Measurements from ENCODE around the gene BPIFB1. TPM values are rescaled to one million over a fixed set of nuclear protein-coding genes. Genes with fewer than 3 reads are reported as not detected.

Gene BPIFB1
- total RNA-seq, 1 experiment from 2014 or later, result not detected

- CTCF ChIA-PET, result interaction anchor here (0.6 to 1.8 kb wide), 3 partner anchors 11 to 484 kb away, joined by 4 to 12 read pairs (median 5); no protein-coding TSS in a partner anchor
- intact Hi-C loops (cut with micrococcal nuclease), result no loop called here
- no peaks in the 10 kb centered on the region for H3K36me3 Mint-ChIP-seq (ENCODE audit: insufficient read depth, unreplicated experiment)
- H3K4me1 Mint-ChIP-seq (ENCODE audit: insufficient read depth, unreplicated experiment), result no peaks in the 10 kb centered on the region
- no peaks in the 10 kb centered on the region for H3K9me3 Mint-ChIP-seq (ENCODE audit: unreplicated experiment)
- BruUV-seq (replicated peaks), result no TSS peak
- TF ChIP-seq, protein P1, sequence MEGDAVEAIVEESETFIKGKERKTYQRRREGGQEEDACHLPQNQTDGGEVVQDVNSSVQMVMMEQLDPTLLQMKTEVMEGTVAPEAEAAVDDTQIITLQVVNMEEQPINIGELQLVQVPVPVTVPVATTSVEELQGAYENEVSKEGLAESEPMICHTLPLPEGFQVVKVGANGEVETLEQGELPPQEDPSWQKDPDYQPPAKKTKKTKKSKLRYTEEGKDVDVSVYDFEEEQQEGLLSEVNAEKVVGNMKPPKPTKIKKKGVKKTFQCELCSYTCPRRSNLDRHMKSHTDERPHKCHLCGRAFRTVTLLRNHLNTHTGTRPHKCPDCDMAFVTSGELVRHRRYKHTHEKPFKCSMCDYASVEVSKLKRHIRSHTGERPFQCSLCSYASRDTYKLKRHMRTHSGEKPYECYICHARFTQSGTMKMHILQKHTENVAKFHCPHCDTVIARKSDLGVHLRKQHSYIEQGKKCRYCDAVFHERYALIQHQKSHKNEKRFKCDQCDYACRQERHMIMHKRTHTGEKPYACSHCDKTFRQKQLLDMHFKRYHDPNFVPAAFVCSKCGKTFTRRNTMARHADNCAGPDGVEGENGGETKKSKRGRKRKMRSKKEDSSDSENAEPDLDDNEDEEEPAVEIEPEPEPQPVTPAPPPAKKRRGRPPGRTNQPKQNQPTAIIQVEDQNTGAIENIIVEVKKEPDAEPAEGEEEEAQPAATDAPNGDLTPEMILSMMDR (IDR thresholded peaks at IDR 0.05; ENCODE audit: unreplicated experiment), result no peak
- POLR2A ChIA-PET, result interaction anchor here (0.5 kb wide), 1 partner anchor 12 kb away, joined by 4 read pairs; no protein-coding TSS in a partner anchor
- H3K27ac Mint-ChIP-seq (ENCODE audit: low read depth, unreplicated experiment), result no peak overlapping the region
- no peaks in the 10 kb centered on the region for H3K27me3 Mint-ChIP-seq (ENCODE audit: insufficient read depth, unreplicated experiment)
- H3K4me3 Mint-ChIP-seq (ENCODE audit: unreplicated experiment), result no peak overlapping the region
- no peak for DNase-seq (ENCODE audit: unreplicated experiment)
Observed at GRCh38 chr20:33310327-33310899, 27.4 kb downstream of the BPIFB1 start.

GRCh38 chr20:33311011-33311410, 28.0 kb downstream of the BPIFB1 start:
- CTCF ChIA-PET, result interaction anchor here (0.6 to 1.8 kb wide), 2 partner anchors 11 to 483 kb away, joined by 5 to 12 read pairs; no protein-coding TSS in a partner anchor
- Mint-ChIP-seq H3K27ac (ENCODE audit: low read depth, unreplicated experiment) (no peak overlapping the region), H3K27me3 (ENCODE audit: insufficient read depth, unreplicated experiment) (no peaks in the 10 kb centered on the region), H3K36me3 (ENCODE audit: insufficient read depth, unreplicated experiment) (no peaks in the 10 kb centered on the region), H3K4me1 (ENCODE audit: insufficient read depth, unreplicated experiment) (no peaks in the 10 kb centered on the region), H3K9me3 (ENCODE audit: unreplicated experiment) (no peaks in the 10 kb centered on the region), H3K4me3 (ENCODE audit: unreplicated experiment) (no peak overlapping the region)
- intact Hi-C loops (cut with micrococcal nuclease), result no loop called here
- TF ChIP-seq, protein P1 (IDR thresholded peaks at IDR 0.05; ENCODE audit: unreplicated experiment), result no peak
- POLR2A ChIA-PET, result interaction anchor here (0.5 to 0.7 kb wide), 2 partner anchors 11 to 109 kb away, joined by 3 to 4 read pairs; no protein-coding TSS in a partner anchor
- no TSS peak for BruUV-seq (replicated peaks)
- DNase-seq (ENCODE audit: unreplicated experiment), result no peak

GRCh38 chr20:33311996-33312395, 29.0 kb downstream of the BPIFB1 start:
- DNase-seq (ENCODE audit: unreplicated experiment), result no peak
- TF ChIP-seq, protein P1 (IDR thresholded peaks at IDR 0.05; ENCODE audit: unreplicated experiment), result no peak
- Mint-ChIP-seq H3K27me3 (ENCODE audit: insufficient read depth, unreplicated experiment) (peaks cover 4% of the 10 kb centered on the region), H3K4me3 (ENCODE audit: unreplicated experiment) (no peak overlapping the region), H3K27ac (ENCODE audit: low read depth, unreplicated experiment) (no peak overlapping the region), H3K4me1 (ENCODE audit: insufficient read depth, unreplicated experiment) (no peaks in the 10 kb centered on the region), H3K9me3 (ENCODE audit: unreplicated experiment) (no peaks in the 10 kb centered on the region), H3K36me3 (ENCODE audit: insufficient read depth, unreplicated experiment) (no peaks in the 10 kb centered on the region)
- intact Hi-C loops (cut with micrococcal nuclease), result no loop called here
- BruUV-seq (replicated peaks), result no TSS peak
- ChIA-PET POLR2A (interaction anchor here (1.9 kb wide), 1 partner anchor 12 kb away, joined by 5 read pairs; no protein-coding TSS in a partner anchor), CTCF (interaction anchor here (0.7 to 1.5 kb wide), 3 partner anchors 10 to 29 kb away, joined by 3 to 6 read pairs (median 6); no protein-coding TSS in a partner anchor)

- Mint-ChIP-seq H3K4me3 (ENCODE audit: unreplicated experiment) (no peak overlapping the region), H3K27me3 (ENCODE audit: insufficient read depth, unreplicated experiment) (peaks cover 10% of the 10 kb centered on the region), H3K9me3 (ENCODE audit: unreplicated experiment) (no peaks in the 10 kb centered on the region), H3K36me3 (ENCODE audit: insufficient read depth, unreplicated experiment) (no peaks in the 10 kb centered on the region), H3K27ac (ENCODE audit: low read depth, unreplicated experiment) (no peak overlapping the region), H3K4me1 (ENCODE audit: insufficient read depth, unreplicated experiment) (no peaks in the 10 kb centered on the region)
- ChIA-PET CTCF (interaction anchor here (0.7 to 1.5 kb wide), 3 partner anchors 11 to 29 kb away, joined by 3 to 6 read pairs (median 6); no protein-coding TSS in a partner anchor), POLR2A (interaction anchor here (1.9 kb wide), 1 partner anchor 13 kb away, joined by 5 read pairs; no protein-coding TSS in a partner anchor)
- intact Hi-C loops (cut with micrococcal nuclease), result no loop called here
- TF ChIP-seq, protein P1 (IDR thresholded peaks at IDR 0.05; ENCODE audit: unreplicated experiment), result no peak
- BruUV-seq (replicated peaks), result no TSS peak
- no peak for DNase-seq (ENCODE audit: unreplicated experiment)
Observed at GRCh38 chr20:33312583-33312982, 29.6 kb downstream of the BPIFB1 start.
